GM19193 (cell line): ENCODE data around the gene EED.

Experiments used
- POLR2A ChIP-seq: IDR thresholded peaks from 4 replicates; pipeline ENCODE4 v1.6.1; 2011; ENCODE audit not compliant: insufficient read depth, insufficient read length; ENCODE audit errors: extremely low read depth

EED gene

DNA sequence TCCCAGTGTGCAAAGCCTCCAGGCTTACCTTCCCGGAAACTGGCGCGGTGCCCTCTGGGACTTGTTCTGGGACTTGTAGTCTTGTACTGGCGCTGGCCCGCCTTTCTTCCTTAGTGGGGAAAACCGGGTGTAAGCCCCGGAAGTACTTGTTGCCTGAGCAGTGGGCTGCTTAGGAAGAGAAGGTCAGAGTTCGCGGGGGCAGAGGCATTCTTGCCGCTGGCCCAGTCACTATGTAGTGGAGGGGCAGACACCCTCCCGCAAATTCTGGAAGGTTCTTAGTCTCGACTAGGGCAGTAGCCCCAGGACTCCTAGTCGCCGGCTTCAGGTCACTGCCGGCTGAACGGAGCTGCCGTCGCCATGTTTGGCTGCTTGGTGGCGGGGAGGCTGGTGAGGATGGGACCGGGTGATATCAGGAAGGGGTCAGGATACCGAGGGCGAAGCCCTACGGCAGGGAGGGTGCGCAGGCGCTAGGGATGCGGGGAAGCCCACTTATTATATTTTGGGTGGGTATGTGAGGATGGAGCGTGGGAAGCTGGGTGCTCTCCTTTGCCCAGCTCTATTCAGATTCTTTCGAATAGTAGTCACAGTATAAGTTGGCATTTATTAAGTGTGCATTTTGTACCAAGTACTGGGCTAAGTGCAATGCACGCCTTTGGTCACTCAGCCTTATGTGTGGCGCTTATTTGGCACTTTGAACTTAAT is 57.7 kb downstream of the EED start, which contains the start of gene HIKESHI:
HIKESHI (plus strand) TSS at position 149 of the 702 bp plus-strand sequence; CDS start at position 358, 209 bp downstream.
- peak; percentile 85 for TF ChIP-seq POLR2A

DNA sequence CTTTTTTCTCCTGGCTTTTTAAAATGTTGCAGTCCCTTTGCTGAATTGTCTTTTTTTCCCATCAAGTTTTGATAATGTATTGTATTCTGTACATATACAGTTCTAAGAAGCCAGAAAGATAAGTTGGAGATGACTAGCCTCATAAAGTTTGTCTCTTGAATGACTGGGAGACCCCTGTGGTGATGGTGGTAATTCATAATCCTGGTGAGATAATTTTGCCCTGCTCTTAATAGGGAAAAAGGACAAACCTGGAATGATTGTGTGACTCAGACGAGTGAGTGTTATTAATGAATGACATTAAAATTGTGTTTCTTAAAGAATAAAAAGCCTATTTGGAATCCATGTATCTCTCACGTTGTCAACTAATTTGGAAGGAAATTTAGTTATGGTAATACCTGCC is 58.7 kb downstream of the EED start:
- TF ChIP-seq POLR2A = no peak

DNA sequence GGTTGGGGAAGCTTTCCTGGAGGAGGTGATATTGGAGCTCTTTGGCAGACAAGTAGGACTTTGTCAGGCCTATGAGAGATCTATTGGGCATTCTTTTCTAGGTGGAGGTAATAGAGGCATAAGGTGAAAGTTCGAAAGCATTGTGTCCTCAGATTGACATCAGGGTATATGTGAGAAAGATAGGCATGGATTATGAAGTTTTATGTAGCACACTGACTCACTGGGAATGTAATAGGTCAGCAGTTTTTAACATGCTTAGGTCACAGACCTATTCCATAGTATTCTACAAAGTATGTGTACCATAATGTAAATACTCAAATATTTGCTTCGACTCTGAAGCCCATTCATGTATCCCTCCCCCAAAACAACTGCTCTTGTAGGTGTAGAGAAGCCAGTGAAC is 69.2 kb downstream of the EED start:
- no peak for TF ChIP-seq POLR2A

DNA sequence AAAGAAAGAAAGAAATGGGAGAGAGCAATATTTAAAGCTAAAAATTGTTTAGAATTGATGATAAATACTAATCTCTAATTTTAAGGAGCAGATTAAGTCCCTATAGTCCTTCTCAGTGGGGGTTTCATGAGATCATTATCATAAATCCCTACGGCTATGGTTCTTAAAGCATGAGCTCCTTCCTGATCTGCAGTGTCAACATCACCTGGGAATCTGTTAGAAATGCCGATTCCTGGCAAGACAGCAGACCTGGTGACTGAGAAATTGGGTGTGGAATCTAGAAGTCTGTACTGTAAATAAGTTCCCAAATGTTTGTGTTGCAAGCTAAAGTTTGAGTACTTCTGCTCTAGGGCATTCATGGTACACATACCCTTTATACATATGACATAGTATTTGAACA is 70.1 kb downstream of the EED start:
- TF ChIP-seq POLR2A = no peak
